ENCODE data around the gene ADPRH. TPM values are rescaled to one million over a fixed set of nuclear protein-coding genes. Genes with fewer than 3 reads are reported as not detected.
A peak's percentile ranks its signal among the peaks of the same experiment; 100 is the strongest.

Gene ADPRH
- polyA plus RNA-seq, 3 donors = 10.6 to 37.8 (median 31.5) TPM

GRCh38 chr3:119597548-119598288 lies 18.4 kb downstream of the ADPRH start, which contains the start of gene PLA1A:
Gene PLA1A, plus strand, starts transcription at chr3:119597885. Its CDS starts 29 bp downstream, at chr3:119597914.
- no peak for TF ChIP-seq CTCF (IDR thresholded peaks at IDR 0.05)
- H3K27me3 Mint-ChIP-seq (ENCODE audit: low read depth in 3 of 3) = peaks cover 0 to 3% (median 2%) of the 10 kb centered on the region in 3 donors
- no peak for DNase-seq
- H3K4me3 Mint-ChIP-seq = no peak within 1 kb of the TSS
- Histone ChIP-seq H3K79me2 (ENCODE audit: insufficient read depth, low read length) (no peaks in the 10 kb centered on the region), H3K27me3 (ENCODE audit: control insufficient read depth in 2 of 2, insufficient read depth in 2 of 2, low read length in 2 of 2) (no peaks in the 10 kb centered on the region), H2AFZ (ENCODE audit: insufficient read depth, low read depth, low read length, poor library complexity, severe bottlenecking) (no peak within 1 kb of the TSS), H3K4me2 (replicated peaks; ENCODE audit: extremely low read depth, low read length, poor library complexity, severe bottlenecking) (no peak within 1 kb of the TSS), H3K27ac (ENCODE audit: low read depth in 1 of 2, low read length in 2 of 2) (peak within 1 kb of the TSS in 1 of 2 donors; percentile 44), H3K4me3 (replicated peaks in 1 of 3; ENCODE audit: low read depth in 2 of 3, low read length in 3 of 3) (no peak within 1 kb of the TSS), H4K20me1 (ENCODE audit: insufficient read depth, low read length) (no peaks in the 10 kb centered on the region), H3K9ac (ENCODE audit: insufficient read depth, low read length, poor library complexity, severe bottlenecking) (no peak within 1 kb of the TSS), H3K4me1 (ENCODE audit: control insufficient read depth in 1 of 2, insufficient read depth in 2 of 2, low read length in 2 of 2) (peaks cover 18 to 26% of the 10 kb centered on the region in 2 donors), H3K36me3 (replicated peaks in 1 of 2; ENCODE audit: control insufficient read depth in 1 of 2, insufficient read depth in 2 of 2, low read length in 2 of 2) (no peaks in the 10 kb centered on the region), H3K9me3 (replicated peaks in 1 of 2; ENCODE audit: control insufficient read depth in 1 of 2, insufficient read depth in 1 of 2, low read length in 2 of 2) (no peaks in the 10 kb centered on the region)
- no peaks in the 10 kb centered on the region for H3K36me3 Mint-ChIP-seq
- WGBS (ENCODE audit: insufficient coverage) = 80% methylated on average over 2 of the region's 7 CpGs
- peaks cover 26% of the 10 kb centered on the region for H3K4me1 Mint-ChIP-seq
- intact Hi-C loops (cut with micrococcal nuclease) = no loop called here
- no peaks in the 10 kb centered on the region for H3K9me3 Mint-ChIP-seq
- H3K27ac Mint-ChIP-seq = peak within 1 kb of the TSS in 5 of 7 donors; percentile 40 to 85 (median 82)

- H3K4me2 ChIP-seq (replicated peaks; ENCODE audit: extremely low read depth, low read length, poor library complexity, severe bottlenecking) = no peak overlapping the region
- no peaks in the 10 kb centered on the region for H3K79me2 ChIP-seq (ENCODE audit: insufficient read depth, low read length)
- no peak for TF ChIP-seq CTCF (IDR thresholded peaks at IDR 0.05)
- no peak overlapping the region for H3K4me3 ChIP-seq (replicated peaks in 1 of 3; ENCODE audit: low read depth in 2 of 3, low read length in 3 of 3)
- Mint-ChIP-seq H3K27ac (no peak overlapping the region), H3K27me3 (ENCODE audit: low read depth in 3 of 3) (peaks cover 0 to 3% (median 2%) of the 10 kb centered on the region in 3 donors), H3K4me3 (no peak overlapping the region), H3K9me3 (no peaks in the 10 kb centered on the region), H3K36me3 (no peaks in the 10 kb centered on the region), H3K4me1 (peaks cover 28% of the 10 kb centered on the region)
- H3K9me3 ChIP-seq (replicated peaks in 1 of 2; ENCODE audit: control insufficient read depth in 1 of 2, insufficient read depth in 1 of 2, low read length in 2 of 2) = no peaks in the 10 kb centered on the region
- no peaks in the 10 kb centered on the region for H3K36me3 ChIP-seq (replicated peaks in 1 of 2; ENCODE audit: control insufficient read depth in 1 of 2, insufficient read depth in 2 of 2, low read length in 2 of 2)
- H3K9ac ChIP-seq (ENCODE audit: insufficient read depth, low read length, poor library complexity, severe bottlenecking) = no peak overlapping the region
- H2AFZ ChIP-seq (ENCODE audit: insufficient read depth, low read depth, low read length, poor library complexity, severe bottlenecking) = no peak overlapping the region
- 100% methylated on average over 1 of the region's 1 CpG for whole genome bisulfite sequencing (ENCODE audit: insufficient coverage)
- H3K27ac ChIP-seq (ENCODE audit: low read depth in 1 of 2, low read length in 2 of 2) = no peak overlapping the region
- H3K4me1 ChIP-seq (ENCODE audit: control insufficient read depth in 1 of 2, insufficient read depth in 2 of 2, low read length in 2 of 2) = peaks cover 18 to 26% of the 10 kb centered on the region in 2 donors
- H4K20me1 ChIP-seq (ENCODE audit: insufficient read depth, low read length) = no peaks in the 10 kb centered on the region
- no peaks in the 10 kb centered on the region for H3K27me3 ChIP-seq (ENCODE audit: control insufficient read depth in 2 of 2, insufficient read depth in 2 of 2, low read length in 2 of 2)
- no peak for DNase-seq
- intact Hi-C loops (cut with micrococcal nuclease) = no loop called here
Observed at GRCh38 chr3:119598410-119599098, 19.3 kb downstream of the ADPRH start.

All from CD14-positive monocyte (primary cell).